GM18517 (cell line): ENCODE results near the gene PRKD1.

ENCODE experiments used
- ATAC-seq: cut with Tn5 transposase; IDR thresholded peaks from one replicate; pipeline ENCODE4 v1.9.1; 2021; ENCODE audit warnings: mild to moderate bottlenecking, moderate library complexity; ENCODE audit not compliant: unreplicated experiment

Gene PRKD1

GRCh38 chr14:29536886-29537511 lies 390.6 kb downstream of the PRKD1 start:
- ATAC-seq = no peak

GRCh38 chr14:29529418-29529817 lies 398.2 kb downstream of the PRKD1 start:
- ATAC-seq = no peak

DNA sequence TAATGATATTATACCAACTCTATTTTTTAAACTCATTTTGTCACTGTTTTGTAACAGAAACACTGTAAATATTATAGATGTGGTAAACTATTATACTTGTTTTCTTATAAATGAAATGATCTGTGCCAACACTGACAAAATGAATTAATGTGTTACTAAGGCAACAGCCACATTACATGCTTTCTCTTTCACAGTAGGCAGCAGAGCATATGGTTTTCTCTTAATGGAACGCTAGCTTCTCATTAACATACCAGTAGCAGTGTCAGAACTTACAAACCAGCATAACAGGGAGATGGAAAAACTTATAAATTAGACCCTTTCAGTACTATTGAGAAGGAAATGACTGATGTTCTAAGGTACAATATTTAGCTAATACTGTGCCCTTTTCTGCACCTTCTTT lies 398.8 kb downstream of the PRKD1 start:
- ATAC-seq = no peak

- no peak for ATAC-seq
Measured at GRCh38 chr14:29527286-29527685, 400.4 kb downstream of the PRKD1 start.
